Lung microvascular endothelial cell (primary cell): ENCODE measurements around the gene SAFB. TPM values are rescaled to one million over a fixed set of nuclear protein-coding genes. Genes with fewer than 3 reads are reported as not detected.

Experiments
- DNase-seq, 2 donors: peaks; one replicate each; pipeline versions ENCODE4 v3.0.0 to v3.0.0-alpha.2; 2010; ENCODE audit warnings: low read depth in 2 of 2
- total RNA-seq: library from RNA; depleted of rRNA; stranded (reverse); fragments of >200 nt; gene quantifications from 2 replicates; pipeline ENCODE4 v1.2.1, GENCODE V29; 2014

Gene SAFB
- total RNA-seq, 1 donor from 2014 or later, result 38.5 TPM

DNA sequence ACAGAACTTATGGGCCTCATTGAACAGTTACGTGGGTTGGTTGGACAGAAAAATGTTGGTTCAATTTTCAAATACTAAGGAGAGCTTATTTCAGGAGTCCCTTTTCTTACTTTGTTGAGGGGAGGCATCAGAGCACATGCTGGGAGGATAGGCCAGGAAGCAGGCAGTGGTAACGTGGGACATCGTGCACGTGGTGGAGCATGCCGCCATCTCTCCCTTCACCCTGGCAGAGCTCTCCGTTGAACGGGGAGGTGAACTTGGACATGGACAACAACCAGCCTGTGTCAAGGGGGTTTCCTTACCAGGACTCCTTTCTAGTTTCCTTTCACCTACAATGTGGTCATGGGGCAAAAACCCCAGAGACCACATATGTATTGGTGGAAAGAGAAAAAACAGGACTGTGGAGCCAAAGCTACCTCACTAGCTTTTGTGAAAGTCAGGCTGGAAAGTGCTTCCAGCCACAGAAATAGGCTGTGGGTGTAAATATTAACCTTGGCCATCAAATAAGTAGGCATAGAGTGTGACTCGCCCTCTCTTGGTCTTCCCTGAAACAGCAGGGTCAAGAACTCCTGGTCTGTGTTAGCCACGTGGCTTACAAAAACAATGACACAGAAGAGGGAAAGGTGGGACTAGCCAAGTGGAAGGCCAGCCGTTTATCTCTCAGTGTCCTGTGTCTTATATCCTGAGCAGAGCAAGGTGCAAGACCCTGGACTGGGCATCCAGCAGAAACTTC is 43.1 kb downstream of the SAFB start:
- DNase-seq, result peak; percentile 61 to 71

DNA sequence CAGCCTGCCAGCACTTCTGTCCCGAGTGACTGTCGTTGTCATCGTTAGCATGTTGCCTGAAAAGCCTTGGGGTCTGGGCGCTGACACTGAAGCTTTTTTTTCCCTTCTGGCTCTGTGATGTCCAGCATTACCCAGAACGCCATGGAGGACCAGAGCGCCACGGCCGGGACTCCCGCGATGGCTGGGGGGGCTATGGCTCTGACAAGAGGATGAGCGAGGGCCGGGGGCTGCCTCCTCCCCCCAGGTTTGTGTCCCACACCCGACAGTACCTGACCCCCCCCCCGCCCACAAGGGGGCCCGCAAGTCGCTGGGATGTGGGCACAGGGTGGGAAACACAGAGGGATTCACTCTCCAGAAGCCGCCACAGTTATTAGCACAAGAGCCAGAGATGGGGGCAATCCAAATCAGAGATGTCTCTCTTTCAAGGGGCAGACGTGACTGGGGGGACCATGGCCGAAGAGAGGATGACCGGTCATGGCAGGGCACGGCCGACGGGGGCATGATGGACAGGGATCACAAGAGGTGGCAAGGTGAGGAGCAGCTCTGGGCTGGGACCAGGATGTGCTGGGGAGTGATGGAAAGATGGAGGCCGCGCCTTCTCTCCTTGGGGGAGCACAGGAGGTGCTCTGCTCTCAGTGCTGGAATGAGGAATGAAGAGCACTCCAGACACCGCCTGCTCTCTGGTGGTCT is 44.2 kb downstream of the SAFB start:
- no peak for DNase-seq

DNA sequence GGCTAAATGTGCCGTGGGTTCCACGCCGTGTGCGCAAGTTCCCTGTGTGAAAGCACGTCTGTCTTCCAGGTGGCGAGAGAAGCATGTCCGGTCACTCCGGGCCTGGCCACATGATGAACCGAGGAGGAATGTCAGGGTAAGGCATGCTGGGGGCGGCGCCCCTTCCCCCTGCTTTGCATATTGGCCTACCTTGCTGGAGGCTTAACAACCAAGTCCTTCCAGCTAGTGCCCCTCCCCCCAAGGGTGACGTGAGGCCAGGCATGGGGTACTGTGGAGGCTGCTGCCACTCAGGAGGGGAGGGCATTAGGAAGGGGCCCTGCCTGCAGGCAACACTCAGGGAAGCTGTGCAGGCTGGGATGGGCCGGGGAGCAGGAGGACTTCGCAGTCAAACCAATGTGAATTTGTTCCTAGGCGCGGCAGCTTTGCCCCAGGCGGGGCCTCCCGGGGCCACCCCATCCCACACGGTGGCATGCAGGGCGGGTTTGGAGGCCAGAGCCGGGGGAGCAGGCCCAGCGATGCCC is 44.9 kb downstream of the SAFB start:
- no peak for DNase-seq

DNA sequence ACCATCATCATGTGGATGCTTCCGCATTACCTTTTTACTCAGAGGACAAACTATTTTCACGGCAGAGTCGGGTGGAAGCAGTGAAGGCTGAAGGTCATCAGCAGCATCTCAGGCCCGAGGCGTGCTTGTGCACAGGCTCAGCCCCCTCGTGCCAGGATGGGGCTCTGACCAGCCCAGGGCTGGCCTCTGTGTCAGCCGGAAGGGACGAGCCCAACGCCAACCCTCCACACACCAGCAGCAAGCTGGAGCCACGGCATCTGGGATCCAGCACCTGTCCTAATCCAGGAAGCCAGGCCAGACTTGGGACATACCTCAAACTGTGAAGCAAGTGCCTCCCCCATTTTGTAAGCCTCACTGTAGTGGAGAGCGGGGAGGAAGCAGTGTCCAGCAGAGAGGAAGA is 46.3 kb downstream of the SAFB start:
- DNase-seq, result no peak

DNA sequence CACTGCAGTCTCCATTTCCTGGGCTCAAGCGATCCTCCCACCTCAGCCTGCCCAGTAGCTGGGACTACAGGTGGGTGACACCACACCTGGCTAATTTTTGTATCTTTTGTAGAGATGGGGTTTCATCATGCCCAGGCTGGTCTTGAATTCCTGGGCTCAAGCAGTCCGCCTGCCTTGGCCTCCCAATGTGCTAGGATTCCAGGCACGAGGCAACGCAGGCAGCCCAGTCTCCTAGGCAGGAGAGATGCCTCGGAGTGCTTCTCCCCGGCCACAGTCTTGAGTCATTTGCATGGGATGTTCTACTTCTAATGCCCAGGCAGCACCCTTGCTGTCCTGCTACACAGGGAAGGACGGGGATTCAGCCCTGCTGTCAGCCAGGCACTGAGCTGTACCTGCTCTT is 48.7 kb downstream of the SAFB start:
- no peak for DNase-seq

DNA sequence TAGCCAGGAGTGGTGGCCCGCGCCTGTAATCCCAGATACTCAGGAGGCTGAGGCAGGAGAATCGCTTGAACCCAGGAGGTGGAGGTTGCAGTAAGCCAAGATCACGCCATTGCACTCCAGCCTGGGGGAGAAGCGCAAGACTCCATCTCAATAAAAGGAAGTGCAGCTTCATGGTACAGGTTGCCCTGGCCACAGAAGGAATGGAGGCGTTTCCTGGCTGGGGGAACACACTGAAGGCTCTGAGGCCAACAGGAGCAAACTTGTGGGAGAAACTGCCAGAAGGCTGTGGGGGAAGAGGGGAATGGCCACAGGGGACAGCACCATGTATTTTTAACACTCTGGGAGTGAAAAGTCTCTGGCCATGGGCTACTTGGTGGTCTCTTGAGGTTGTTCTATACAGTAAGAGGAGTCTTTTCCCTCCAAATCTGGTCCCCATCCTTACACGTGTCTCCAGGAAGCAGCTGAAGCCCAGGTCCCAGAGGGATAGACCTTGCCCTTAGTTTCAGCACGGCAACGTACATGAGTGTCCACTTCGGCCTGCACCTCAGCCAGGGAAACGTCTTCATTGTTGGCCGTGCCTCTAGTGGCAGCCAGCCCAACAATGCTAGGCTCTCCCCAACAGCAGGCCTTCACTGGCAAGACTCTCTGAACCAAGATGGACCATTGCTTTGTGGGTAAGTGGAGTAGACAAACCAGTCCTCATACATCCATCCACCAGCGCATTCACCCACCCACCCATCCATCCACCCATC is 50.0 kb downstream of the SAFB start:
- DNase-seq, result no peak

DNA sequence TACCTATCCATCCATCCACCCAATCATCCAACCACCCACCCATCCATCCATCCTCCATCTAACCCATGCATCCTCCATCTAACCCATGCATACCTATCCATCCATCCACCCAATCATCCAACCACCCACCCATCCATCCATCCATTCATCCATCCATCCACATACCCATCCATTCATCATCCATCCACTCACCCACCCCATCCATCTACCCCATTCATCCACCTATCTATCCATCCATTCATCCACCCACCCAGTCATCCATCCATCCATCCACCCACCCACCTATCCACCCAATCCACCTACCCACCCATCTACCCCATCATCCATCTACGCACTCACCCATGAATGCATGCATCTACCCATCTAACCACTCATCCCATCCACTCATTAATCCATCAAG is 50.9 kb downstream of the SAFB start:
- DNase-seq, result no peak

DNA sequence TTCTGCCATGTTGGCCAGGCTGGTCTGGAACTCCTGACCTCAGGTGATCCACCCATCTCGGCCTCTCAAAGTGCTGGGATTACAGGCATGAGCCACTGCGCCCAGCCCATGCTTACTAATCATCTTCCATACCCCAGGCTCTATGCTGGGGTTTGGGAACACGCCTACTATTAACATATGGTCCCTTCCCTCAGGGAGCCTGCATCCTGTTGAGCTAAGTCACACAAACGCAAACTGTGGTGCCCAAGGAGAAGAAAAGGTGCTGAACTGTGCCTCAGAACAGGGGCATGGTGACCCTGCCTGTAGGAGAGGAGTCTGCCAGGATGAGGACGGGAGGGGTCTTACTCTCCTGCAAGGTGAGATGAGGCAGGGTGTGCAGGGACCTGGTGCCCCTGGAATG is 51.8 kb downstream of the SAFB start:
- DNase-seq, result no peak

DNA sequence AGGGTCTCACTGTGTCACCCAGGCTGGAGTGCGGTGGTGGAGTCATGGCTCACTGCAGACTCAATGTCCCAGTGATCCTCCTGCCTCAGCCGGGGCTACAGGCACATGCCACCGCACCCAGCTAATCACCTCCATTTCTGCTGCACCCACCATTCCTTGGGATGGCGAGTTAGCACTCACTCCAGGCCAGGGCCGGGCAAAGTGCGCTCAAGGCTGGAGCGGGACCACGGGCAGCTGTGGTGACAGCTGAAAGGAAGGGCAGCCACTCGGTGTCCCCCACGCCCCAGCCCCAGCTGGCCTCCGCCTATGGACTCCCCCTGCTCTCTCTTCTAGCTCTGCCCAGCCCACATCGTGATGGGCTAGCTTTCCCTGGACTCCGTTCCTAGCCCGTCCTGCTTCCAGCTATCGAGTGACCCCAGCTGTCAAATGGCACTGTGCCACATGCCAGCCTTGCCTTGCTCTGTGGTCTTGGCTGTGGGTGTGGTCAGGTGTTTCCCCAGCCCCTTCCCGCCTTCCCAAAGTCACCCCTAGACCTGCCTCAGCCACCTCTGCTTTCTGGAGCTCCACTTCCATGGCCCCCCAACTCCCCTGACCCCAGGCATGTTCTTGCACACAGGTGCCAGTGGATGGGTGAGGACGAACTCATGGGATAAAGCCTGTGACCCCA is 53.4 kb downstream of the SAFB start:
- no peak for DNase-seq

DNA sequence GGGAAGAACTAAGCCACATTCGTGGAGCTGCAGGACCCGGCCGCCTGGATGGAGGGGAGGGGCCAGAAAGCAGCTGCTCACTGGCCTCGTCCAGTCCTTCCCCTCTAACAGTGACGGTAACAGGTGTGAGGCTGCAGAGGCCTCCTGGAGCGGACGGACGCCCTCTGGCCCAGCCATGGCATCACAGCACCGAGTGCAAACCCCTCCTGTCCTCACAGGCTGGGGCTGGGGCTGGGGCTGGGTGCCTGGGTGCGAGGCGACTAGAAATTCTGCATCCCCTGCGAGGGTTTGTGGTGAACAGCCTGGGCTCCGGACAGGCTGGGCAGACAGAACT is 53.9 kb downstream of the SAFB start:
- no peak for DNase-seq

DNA sequence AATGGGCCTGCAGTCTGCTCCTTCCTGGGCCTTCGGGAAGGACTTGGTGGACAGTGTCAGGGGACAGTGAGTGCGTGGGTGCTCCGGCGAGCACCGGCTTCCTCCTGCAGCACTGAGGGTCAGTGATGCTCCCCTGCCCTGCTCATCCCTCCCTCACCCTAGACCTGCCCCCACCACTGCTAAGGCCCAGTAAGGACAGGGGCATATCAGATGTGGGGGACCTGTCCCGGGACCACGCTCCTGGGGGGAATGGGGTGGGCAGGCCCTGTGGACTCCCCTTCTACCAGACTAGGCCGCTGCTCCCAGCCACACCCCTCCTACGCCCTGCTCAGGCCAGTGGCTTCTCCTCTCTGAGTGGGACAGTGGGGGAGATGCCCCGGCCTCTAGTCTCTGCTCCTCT is 54.3 kb downstream of the SAFB start:
- no peak for DNase-seq

DNA sequence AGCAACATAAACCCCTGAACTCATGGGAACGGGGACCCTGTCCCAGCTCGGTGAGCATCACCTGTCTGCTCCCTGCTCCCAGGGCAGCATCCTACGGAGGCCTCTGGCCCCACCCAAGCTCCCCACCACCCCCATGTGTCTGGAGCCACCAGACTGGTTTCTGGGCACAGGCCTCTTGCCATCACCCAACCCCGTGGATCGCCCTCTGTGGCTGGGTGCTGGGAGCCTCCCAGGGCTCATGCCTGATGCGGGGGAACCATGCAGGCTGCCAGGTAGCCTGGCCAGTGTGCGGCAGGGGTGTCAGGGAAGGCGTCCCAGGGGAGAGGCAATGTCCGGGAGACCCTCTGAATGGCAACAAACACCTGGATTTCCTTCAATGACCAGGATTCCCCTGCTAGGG is 54.7 kb downstream of the SAFB start:
- no peak for DNase-seq

DNA sequence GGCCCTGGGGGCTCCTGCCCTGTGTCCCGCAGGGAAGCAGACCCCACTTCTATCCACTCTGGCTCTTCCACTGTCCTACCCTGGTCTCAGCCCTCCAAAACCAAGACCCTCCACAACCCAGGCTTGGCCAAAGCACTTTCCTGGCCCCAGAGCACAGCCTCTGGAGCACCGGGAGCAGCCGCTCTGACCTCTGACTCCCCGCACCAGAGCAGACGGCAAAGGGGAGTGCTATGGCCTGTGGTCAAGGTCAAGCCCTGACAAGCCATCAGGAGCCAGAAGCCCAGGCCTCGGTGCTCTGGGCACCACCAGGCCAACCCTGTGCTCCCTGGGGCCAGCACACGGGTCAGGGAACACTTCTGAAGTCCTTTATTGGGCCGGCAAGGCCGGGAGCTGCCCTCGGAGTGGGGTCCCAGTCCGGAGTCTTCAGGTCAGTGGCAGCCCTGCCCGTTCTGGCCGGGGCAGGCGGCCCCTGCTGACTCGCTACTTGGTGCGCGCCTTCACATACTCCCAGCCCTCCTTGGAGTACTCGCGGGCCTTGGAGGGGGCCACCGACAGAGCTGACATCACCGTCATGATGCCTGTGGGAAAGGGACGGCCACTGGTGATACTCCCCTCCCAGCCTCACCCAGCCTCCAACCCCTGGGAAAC is 55.3 kb downstream of the SAFB start:
- no peak for DNase-seq

DNA sequence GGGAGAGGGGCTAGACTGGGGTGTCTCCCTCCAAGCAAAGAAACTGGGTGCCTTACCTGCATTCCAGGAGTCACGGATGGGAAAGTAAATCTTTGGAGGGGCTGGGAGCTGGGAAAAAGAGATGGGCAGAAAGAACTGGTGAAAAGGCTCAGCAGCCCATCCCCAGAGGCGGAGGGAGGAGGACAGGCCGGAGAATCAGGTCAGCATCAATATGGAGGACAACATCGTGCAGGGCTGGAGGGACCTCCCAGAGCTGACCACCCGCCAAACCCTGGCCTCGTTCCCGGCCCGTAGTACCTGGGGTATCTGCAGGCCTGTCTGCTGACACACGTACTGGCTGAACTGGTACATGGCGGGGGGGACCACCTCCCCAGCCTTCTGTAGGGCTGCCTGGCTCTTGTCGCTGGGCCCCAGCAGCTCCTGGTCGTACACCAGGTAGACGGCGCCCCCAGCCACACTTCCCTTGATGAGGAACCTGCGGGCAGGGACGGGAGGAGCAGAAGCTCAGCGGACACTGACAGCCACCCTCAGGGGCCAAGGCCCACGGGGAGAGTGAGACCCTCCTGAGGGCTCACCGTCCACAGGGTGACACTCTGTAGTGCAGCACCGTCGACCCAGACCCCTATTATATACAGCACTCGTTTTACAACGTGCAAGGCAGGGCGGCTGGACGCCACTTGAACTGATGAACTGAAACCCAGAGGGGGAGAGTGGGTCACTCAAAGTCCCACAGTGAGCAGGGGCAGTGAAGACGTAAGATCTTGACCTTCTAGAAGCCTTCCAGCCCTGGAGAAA is 56.6 kb downstream of the SAFB start:
- no peak for DNase-seq

DNA sequence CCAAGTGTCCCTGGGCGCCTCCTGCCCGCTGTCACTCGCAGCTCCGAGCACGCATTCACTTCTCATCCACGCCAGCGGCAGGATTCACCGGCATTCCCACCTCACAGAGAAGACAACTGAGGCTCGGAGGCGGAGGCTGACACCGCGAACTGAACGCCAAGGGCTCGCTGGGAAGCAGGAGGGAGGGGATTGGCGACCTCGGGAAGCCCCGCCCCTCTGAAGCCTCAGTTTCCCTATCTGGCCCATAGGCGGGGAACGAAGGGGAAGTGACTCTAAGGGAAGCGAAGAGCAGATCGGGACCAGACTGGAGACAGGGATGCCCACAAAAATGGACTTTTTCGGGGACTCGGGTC is 57.2 kb downstream of the SAFB start:
- DNase-seq, result peak; percentile 38 to 70

DNA sequence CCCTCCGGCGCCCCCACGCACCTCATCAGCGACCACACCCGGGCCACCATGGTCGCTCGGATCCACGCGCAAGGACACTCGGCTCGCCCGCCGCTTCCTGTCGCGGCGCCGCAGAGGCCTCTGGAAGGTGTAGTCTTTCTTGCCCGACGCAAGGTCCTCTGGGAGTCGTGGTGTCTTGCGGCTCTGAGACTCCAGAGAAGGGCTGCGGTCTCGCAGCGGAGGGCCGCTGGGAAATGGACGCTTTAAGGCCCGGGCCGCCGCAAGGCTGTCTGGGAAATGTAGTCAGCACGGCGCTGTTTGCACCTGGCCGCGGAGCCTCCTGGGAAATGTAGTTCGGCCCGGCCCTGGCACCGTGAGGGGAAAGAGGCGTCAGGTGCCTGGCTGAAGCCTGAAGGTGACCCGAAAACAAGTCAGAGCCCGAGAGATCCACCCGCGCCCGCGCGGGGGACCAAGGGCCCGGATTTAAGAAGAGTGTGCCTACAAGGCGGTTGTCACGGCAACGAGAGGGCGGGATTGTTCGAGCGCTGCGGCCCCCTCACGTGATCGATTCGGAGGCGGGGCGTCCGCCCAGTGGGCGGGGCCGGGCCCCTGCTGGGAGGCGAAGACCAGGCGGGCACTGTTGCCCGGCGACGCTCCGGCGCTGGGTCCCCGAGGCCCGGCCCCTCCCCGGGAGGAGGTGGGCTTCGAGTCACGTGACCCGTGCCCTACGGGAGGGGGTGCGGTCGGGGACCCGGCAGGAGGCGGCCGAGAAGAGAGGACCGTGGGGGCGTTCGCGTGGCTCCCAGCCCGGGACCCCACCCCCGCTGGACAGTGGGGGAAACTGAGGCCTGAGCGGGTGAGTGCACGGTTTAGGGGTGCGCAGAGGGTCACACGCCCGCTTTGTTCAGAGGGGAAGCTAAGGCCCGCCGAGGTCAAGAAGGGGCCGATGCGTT is 57.8 kb downstream of the SAFB start, which contains the start of the genes HSD11B1L and MICOS13:
TSS of gene HSD11B1L (plus strand) at position 591 of the 932 bp plus-strand sequence. CDS start 3,806 bp downstream, outside the sequence.
TSS of gene MICOS13 (minus strand) at position 80 of the 932 bp plus-strand sequence. CDS start at position 50, 30 bp downstream.
- DNase-seq, result peak; percentile 98 to 99

DNA sequence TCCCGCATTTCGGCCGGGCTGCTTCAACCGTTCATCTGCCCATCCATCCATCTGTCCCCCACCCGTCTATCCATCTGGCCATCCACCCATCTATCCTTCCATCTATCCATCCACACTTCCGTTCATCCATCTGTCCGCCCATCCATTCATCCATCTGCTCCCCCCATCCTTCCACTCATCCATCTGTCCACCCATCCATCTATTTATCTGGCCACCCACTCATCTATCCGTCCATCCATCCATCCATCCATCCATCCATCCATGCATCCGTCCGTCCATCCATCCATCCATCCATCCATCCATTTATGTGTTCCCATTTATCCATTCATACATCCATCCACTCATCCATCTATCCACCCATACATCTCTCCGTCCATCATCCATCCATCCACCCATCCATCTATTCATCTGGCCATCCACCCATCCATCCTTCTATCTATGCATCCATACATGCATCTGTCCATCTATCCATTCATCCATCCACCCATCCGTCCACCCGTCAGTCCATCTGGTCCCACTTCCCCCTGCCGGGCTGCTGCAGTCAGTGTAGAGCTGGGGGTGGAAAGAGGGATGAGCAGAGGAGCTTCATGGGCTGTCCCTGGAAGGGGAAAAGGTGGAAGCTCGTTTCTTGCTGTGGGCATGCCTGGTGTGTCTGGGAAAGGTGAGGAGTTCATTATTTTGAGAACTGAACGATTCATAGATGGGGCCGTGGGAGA is 58.7 kb downstream of the SAFB start:
- no peak for DNase-seq

DNA sequence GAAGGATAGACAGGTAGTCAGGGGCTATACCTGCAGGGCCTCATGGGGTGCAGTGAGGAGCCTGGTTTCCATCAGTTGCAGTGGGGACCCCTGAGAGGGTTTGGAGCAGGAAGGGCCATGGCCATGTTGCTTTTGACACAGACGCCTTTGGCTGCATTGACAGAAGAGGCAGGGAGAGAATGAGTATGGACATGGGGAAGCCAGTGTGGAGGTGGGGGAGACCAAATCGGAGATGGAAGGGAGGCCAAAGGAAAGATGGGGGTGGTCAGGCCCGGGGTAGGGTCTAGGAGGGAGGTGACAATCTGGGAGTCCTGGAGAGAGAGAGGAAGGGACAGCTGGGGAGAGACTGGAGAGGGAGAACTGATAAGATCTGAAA is 59.2 kb downstream of the SAFB start:
- DNase-seq, result no peak
